Memory B cell (primary cell): ENCODE results near the gene RBM38.
A peak's percentile ranks its signal among the peaks of the same experiment; 100 is the strongest.
"Not testable (repeated sequence)": the region's sequence is repeated elsewhere in the genome, so short reads cannot be mapped to it uniquely, and the experiment has no call there.

Experiments used
- ATAC-seq: fragments of 150-1000 bp; cut with Tn5 transposase; 2 replicates; pipeline ENCODE4 v1.10.0; 2021; ENCODE audit warnings: low read depth, mild to moderate bottlenecking, moderate library complexity
- DNase-seq, 2 donors: peaks; one replicate each; pipeline ENCODE4 v3.0.0; 2022; ENCODE audit warnings: low spot score in 2 of 2
- H3K27ac Mint-ChIP-seq: one replicate; pipeline ENCODE4 v1.8.0; 2022; ENCODE audit warnings: mild to moderate bottlenecking, moderate library complexity, mixed read lengths
- H3K27me3 Mint-ChIP-seq: one replicate; pipeline ENCODE4 v1.8.0; 2022; ENCODE audit warnings: mixed read lengths
- H3K36me3 Mint-ChIP-seq: one replicate; pipeline ENCODE4 v1.8.0; 2022; ENCODE audit warnings: mild to moderate bottlenecking, mixed read lengths
- H3K4me1 Mint-ChIP-seq: one replicate; pipeline ENCODE4 v1.8.0; 2022; ENCODE audit warnings: mixed read lengths
- H3K4me3 Mint-ChIP-seq: one replicate; pipeline ENCODE4 v1.8.0; 2022; ENCODE audit warnings: mild to moderate bottlenecking, moderate library complexity, mixed read lengths
- H3K9me3 Mint-ChIP-seq: one replicate; pipeline ENCODE4 v1.8.0; 2022; ENCODE audit warnings: mixed read lengths

Gene RBM38

GRCh38 chr20:57420571-57421252 lies 29.5 kb downstream of the RBM38 start:
- Mint-ChIP-seq H3K36me3 (no peaks in the 10 kb centered on the region), H3K27me3 (peaks cover 2% of the 10 kb centered on the region), H3K27ac (no peak overlapping the region), H3K9me3 (peaks cover 2% of the 10 kb centered on the region), H3K4me1 (peaks cover 17% of the 10 kb centered on the region), H3K4me3 (no peak overlapping the region)
- DNase-seq (no peak), ATAC-seq (no peak)

DNA sequence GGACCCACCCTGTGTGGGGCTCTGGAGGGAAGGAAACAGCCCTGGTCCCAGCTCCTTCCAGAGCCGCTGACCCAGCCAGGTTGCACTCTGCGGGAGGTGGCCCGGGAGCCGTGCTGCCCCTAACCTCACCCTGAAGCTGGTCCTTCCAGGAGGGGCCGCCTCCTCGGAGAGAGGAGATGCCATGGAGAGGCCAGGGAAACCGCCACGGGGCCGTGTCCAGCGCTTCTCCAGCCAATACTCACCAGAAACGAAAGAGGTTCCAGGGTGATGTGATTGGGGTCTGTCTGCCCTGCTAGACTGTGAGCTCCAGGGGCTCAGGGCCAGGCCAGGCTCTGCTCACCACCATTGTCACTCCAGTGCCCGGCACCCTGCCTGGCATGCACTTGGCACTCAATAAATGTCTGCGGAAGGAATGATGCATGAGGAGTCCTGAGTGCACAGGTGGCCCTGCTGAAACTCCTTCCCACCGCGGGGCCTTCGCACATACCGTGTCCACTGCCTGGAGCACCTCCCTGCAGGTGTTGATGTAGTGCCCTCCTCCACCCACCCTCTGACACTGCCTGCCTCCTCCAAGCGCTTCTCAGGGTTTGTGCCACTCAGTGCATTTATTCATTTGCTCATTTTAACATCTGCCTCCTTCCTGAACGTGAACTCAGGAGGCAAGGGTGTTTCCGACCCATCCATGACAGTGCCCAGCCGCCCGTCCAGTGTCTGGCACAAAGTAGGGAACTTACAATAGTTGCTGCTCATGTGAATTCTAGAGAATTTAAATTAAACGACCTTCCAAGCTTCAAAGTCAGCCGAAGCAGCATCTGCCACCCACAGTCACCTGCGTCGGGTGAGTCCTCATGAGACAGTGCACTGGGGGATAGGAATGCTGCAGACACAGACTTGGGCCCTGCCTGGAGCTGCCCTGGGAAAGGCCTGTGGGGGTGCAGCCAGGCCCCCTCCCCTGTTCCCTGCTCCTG lies 30.3 kb downstream of the RBM38 start:
- no peak for ATAC-seq
- Mint-ChIP-seq H3K4me3 (no peak overlapping the region), H3K27ac (no peak overlapping the region), H3K36me3 (no peaks in the 10 kb centered on the region), H3K4me1 (peaks cover 24% of the 10 kb centered on the region), H3K9me3 (peaks cover 2% of the 10 kb centered on the region), H3K27me3 (peaks cover 2% of the 10 kb centered on the region)
- DNase-seq = no peak

GRCh38 chr20:57422254-57422653 lies 31.1 kb downstream of the RBM38 start:
- Mint-ChIP-seq H3K9me3 (peaks cover 2% of the 10 kb centered on the region), H3K27ac (no peak overlapping the region), H3K36me3 (no peaks in the 10 kb centered on the region), H3K4me3 (no peak overlapping the region), H3K4me1 (peaks cover 29% of the 10 kb centered on the region), H3K27me3 (peaks cover under 1% of the 10 kb centered on the region)
- ATAC-seq (no peak), DNase-seq (no peak)

GRCh38 chr20:57425150-57426013 lies 34.2 kb downstream of the RBM38 start:
- Mint-ChIP-seq H3K9me3 (no peaks in the 10 kb centered on the region), H3K4me1 (peaks cover 40% of the 10 kb centered on the region), H3K27me3 (no peaks in the 10 kb centered on the region), H3K27ac (no peak overlapping the region), H3K36me3 (no peaks in the 10 kb centered on the region), H3K4me3 (peak overlapping the region; percentile 56)
- no peak for DNase-seq
- peak; percentile 20 for ATAC-seq

- H3K36me3 Mint-ChIP-seq = no peaks in the 10 kb centered on the region
- H3K27me3 Mint-ChIP-seq = no peaks in the 10 kb centered on the region
- ATAC-seq = no peak
- no peaks in the 10 kb centered on the region for H3K9me3 Mint-ChIP-seq
- H3K4me3 Mint-ChIP-seq = no peak overlapping the region
- DNase-seq = no peak
- H3K4me1 Mint-ChIP-seq = peaks cover 40% of the 10 kb centered on the region
- H3K27ac Mint-ChIP-seq = no peak overlapping the region
Observed at GRCh38 chr20:57426271-57426689, 35.1 kb downstream of the RBM38 start.

GRCh38 chr20:57426831-57427230 lies 35.6 kb downstream of the RBM38 start:
- H3K4me1 Mint-ChIP-seq = peaks cover 44% of the 10 kb centered on the region
- no peak overlapping the region for H3K4me3 Mint-ChIP-seq
- ATAC-seq = no peak

DNA sequence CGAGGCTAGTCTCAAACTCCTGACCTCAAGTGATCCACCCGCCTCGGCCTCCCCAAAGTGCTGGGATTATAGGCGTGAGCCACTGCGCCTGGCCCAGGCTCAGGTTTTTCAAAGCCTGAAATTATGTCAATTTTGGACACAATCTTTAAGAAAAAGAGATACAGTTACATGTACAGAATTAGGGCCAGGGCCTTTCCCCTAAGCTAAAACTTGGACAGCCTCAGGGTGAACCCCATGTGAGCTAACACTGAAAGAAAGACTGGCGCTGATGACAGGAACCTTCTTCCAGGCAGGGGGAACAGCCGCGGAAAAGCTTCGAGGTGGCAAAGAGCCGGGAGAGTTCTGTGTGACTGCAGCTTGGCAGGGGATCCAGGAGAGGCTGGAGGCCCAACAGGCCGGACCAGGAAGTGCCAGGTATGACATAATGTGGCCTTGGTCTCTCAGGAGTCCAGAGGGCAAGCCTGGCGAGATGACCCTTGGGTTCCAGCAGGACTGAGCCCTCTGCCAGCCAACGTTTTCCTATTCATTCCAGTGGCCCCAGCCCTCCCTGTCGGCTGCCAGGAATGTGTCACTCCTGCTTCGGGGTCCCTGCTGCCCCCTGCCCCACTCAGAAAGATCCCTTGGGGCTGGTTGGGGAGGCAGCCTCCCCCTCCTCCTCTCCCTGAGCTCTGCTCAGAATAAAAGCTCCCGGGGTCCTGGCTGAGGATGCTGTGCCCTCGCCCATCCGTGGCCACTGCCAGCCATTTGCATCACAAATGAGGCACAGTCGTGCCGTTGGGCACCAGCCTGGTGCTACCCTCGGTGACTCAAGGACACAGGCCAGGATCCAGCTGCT lies 37.3 kb downstream of the RBM38 start:
- no peaks in the 10 kb centered on the region for H3K27me3 Mint-ChIP-seq
- ATAC-seq (no peak), DNase-seq (no peak)
- H3K4me1 Mint-ChIP-seq = peaks cover 53% of the 10 kb centered on the region
- no peaks in the 10 kb centered on the region for H3K9me3 Mint-ChIP-seq
- H3K27ac Mint-ChIP-seq = no peak overlapping the region
- H3K36me3 Mint-ChIP-seq = no peaks in the 10 kb centered on the region
- no peak overlapping the region for H3K4me3 Mint-ChIP-seq

More at GRCh38 chr20:57426831-57427230, 35.6 kb downstream of the RBM38 start:
- no peaks in the 10 kb centered on the region for H3K27me3 Mint-ChIP-seq
- no peak overlapping the region for H3K27ac Mint-ChIP-seq
- H3K36me3 Mint-ChIP-seq = no peaks in the 10 kb centered on the region
- H3K9me3 Mint-ChIP-seq = no peaks in the 10 kb centered on the region
- DNase-seq = no peak

DNA sequence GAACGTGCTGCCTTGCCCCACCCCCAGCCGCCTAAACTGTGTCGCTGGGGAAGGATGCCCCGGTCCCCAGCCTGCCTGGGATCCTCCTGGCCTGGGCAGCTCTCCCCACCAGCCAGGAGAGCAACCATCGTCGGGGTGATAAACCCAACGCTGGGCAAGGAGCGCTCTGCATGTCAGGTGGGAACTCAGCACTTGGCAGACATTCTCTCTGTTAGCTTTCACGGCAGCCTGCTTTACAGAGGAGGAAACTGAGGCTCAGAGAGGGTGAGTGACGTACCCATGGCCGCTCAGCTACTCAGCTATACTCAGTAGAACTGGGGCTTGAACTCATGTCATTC lies 37.9 kb downstream of the RBM38 start:
- peaks cover 57% of the 10 kb centered on the region for H3K4me1 Mint-ChIP-seq
- no peaks in the 10 kb centered on the region for H3K9me3 Mint-ChIP-seq
- H3K27me3 Mint-ChIP-seq = no peaks in the 10 kb centered on the region
- no peak overlapping the region for H3K27ac Mint-ChIP-seq
- no peak for ATAC-seq
- H3K36me3 Mint-ChIP-seq = no peaks in the 10 kb centered on the region
- no peak overlapping the region for H3K4me3 Mint-ChIP-seq
- DNase-seq = no peak

DNA sequence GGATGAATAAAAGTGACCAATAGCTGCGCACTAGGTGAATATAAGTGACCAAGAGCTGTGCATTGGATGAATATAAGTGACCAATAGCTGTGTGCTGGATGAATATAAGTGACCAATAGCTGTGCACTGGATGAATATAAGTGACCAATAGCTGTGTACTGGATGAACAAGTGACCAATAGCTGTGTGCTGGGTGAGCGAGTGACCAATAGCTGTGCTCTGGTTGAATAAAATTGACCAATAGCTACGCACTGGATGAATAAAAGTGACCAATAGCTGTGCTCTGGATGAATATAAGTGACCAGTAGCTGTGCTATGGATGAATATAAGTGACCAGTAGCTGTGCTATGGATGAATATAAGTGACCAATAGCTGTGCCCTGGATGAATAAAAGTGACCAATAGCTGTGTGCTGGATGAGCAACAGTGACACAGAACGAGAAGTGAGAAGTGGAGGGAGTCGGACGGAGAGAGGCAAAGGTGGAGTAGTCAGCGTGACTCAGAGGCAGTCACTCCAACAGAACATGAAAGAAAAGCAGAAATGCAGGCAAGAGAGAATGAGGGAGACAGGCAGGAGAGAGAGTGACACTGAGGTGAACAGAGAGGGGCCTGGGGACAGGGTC lies 38.5 kb downstream of the RBM38 start:
- Mint-ChIP-seq H3K36me3 (no peaks in the 10 kb centered on the region), H3K27me3 (no peaks in the 10 kb centered on the region), H3K9me3 (no peaks in the 10 kb centered on the region), H3K4me3 (peak overlapping the region; percentile 8), H3K27ac (no peak overlapping the region), H3K4me1 (peaks cover 62% of the 10 kb centered on the region)
- no peak for DNase-seq
- peak; percentile 49 for ATAC-seq

GRCh38 chr20:57430201-57430596 lies 39.0 kb downstream of the RBM38 start:
- ATAC-seq, H3K27ac Mint-ChIP-seq, DNase-seq: not testable (repeated sequence)

GRCh38 chr20:57431539-57431835 lies 40.3 kb downstream of the RBM38 start:
- Mint-ChIP-seq H3K4me3 (no peak overlapping the region), H3K36me3 (no peaks in the 10 kb centered on the region), H3K9me3 (no peaks in the 10 kb centered on the region), H3K27me3 (no peaks in the 10 kb centered on the region), H3K27ac (no peak overlapping the region), H3K4me1 (peaks cover 60% of the 10 kb centered on the region)
- DNase-seq (no peak), ATAC-seq (no peak)

More at GRCh38 chr20:57430201-57430596, 39.0 kb downstream of the RBM38 start:
- peak overlapping the region; percentile 8 for H3K4me3 Mint-ChIP-seq
- H3K27me3 Mint-ChIP-seq, H3K9me3 Mint-ChIP-seq, H3K36me3 Mint-ChIP-seq: not testable (repeated sequence)
- H3K4me1 Mint-ChIP-seq = peaks cover 61% of the 10 kb centered on the region

GRCh38 chr20:57432480-57432861 lies 41.3 kb downstream of the RBM38 start:
- peaks cover 52% of the 10 kb centered on the region for H3K4me1 Mint-ChIP-seq
- ATAC-seq (no peak), DNase-seq (no peak)
- no peaks in the 10 kb centered on the region for H3K27me3 Mint-ChIP-seq
- H3K36me3 Mint-ChIP-seq = no peaks in the 10 kb centered on the region
- H3K4me3 Mint-ChIP-seq = peak overlapping the region; percentile 49
- no peaks in the 10 kb centered on the region for H3K9me3 Mint-ChIP-seq
- H3K27ac Mint-ChIP-seq = peak overlapping the region; percentile 73
